Prostate gland (tissue), 2 donors: ENCODE measurements around the gene PAPPA.

ENCODE experiments used
- CTCF ChIP-seq, 4 experiments: fragments of 200-600 bp in 2 of 4; fragments of 450-650 bp in 2 of 4; sonication (generic) in 2 of 4; IDR thresholded peaks; 1 replicate in 3 of 4; 2 replicates in 1 of 4; pipeline ENCODE4 v1.5.1; 2016 to 2019; ENCODE audit warnings: antibody characterized with exemption in 4 of 4, mild to moderate bottlenecking in 2 of 4, moderate library complexity in 2 of 4
- POLR2A ChIP-seq: fragments of 450-650 bp; IDR thresholded peaks from one replicate; pipeline ENCODE4 v1.6.1; 2016; ENCODE audit warnings: antibody characterized with exemption, mild to moderate bottlenecking
- POLR2AphosphoS5 ChIP-seq: sonication (generic); formaldehyde crosslinking; IDR thresholded peaks from one replicate; pipeline ENCODE4 v1.6.1; 2017; ENCODE audit warnings: antibody characterized with exemption

GRCh38 chr9:116267021-116267420 is 113.4 kb downstream of the PAPPA start:
- TF ChIP-seq CTCF (IDR thresholded peaks at IDR 0.05), result no peak
- TF ChIP-seq POLR2A, result no peak
- TF ChIP-seq POLR2AphosphoS5, result no peak
